ENCODE results near the gene NTRK1. TPM values are rescaled to one million over a fixed set of nuclear protein-coding genes. Genes with fewer than 3 reads are reported as not detected.

The NTRK1 gene
- total RNA-seq, 6 experiments from 2014 or later, result 0.10 TPM; not detected in 5

DNA sequence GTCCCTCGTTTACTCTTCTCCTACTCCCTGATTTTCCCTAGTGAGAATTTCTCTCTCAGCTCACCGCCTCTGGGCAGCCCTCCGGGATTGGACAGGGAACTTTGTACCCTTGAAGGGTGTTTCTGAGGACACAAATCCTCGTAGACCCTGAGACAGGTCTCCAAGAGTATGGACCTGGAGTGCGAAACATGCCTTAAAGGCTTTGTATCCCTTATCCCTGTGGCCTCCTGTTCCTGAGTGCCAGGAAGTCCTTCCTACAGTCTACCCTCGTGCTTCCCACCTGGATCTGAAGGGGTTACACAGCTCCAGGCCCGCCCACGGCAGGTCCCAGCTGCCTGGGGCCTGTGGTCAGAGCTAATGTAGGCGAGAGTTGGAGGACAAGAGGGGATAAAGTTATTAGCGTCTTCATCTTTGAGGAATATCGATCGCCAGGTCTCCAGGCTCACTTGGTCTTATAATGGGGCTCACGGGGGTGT is 25.3 kb downstream of the NTRK1 start:
- Mint-ChIP-seq H3K9me3 (no peaks in the 10 kb centered on the region), H3K4me1 (ENCODE audit: low read depth) (no peaks in the 10 kb centered on the region), H3K27me3 (ENCODE audit: insufficient read depth) (peaks cover 36% of the 10 kb centered on the region), H3K36me3 (ENCODE audit: low read depth) (no peaks in the 10 kb centered on the region), H3K27ac (no peak overlapping the region), H3K4me3 (no peak overlapping the region)
- DNase-seq, result no peak
- TF ChIP-seq, protein P1, sequence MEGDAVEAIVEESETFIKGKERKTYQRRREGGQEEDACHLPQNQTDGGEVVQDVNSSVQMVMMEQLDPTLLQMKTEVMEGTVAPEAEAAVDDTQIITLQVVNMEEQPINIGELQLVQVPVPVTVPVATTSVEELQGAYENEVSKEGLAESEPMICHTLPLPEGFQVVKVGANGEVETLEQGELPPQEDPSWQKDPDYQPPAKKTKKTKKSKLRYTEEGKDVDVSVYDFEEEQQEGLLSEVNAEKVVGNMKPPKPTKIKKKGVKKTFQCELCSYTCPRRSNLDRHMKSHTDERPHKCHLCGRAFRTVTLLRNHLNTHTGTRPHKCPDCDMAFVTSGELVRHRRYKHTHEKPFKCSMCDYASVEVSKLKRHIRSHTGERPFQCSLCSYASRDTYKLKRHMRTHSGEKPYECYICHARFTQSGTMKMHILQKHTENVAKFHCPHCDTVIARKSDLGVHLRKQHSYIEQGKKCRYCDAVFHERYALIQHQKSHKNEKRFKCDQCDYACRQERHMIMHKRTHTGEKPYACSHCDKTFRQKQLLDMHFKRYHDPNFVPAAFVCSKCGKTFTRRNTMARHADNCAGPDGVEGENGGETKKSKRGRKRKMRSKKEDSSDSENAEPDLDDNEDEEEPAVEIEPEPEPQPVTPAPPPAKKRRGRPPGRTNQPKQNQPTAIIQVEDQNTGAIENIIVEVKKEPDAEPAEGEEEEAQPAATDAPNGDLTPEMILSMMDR (IDR thresholded peaks at IDR 0.05), result no peak

DNA sequence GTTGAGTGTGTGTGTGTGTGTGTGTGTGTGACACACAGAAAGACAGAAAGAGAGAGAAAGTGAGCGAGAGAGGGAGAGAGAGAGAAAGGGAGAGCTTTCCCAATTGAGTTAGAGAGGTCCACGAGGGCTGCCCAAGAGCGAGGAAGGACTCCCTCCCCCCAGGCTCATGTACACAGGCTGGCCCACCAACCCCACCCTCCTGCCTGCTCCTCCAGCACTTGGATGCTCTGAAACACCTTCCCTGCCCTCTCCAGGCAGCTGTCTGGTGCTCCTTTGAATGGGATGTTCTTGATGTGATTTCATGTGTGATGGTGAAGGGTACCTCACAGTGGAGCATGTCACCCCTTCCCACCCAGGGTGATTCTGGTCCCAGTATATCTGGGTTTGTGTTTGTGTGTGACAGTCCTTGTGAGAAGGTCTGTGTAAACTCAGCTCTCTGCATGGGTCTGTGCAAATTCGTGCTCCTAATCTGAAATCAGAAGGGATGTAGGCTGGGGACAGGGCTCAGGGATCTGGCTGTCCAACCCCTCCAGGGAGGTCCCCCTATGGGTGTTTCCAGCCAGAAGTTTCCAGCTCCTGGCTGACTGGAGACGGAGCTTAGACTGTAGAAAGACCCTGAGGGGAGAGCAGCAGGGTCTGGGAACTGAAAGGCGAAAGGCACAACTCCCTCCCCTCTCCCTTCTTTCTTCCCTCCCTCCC is 26.1 kb downstream of the NTRK1 start:
- H3K9me3 Mint-ChIP-seq, result no peaks in the 10 kb centered on the region
- peaks cover 29% of the 10 kb centered on the region for H3K27me3 Mint-ChIP-seq (ENCODE audit: insufficient read depth)
- no peaks in the 10 kb centered on the region for H3K36me3 Mint-ChIP-seq (ENCODE audit: low read depth)
- no peaks in the 10 kb centered on the region for H3K4me1 Mint-ChIP-seq (ENCODE audit: low read depth)
- TF ChIP-seq, protein P1 (IDR thresholded peaks at IDR 0.05), result no peak
- DNase-seq, result no peak
- no peak overlapping the region for H3K4me3 Mint-ChIP-seq
- no peak overlapping the region for H3K27ac Mint-ChIP-seq

DNA sequence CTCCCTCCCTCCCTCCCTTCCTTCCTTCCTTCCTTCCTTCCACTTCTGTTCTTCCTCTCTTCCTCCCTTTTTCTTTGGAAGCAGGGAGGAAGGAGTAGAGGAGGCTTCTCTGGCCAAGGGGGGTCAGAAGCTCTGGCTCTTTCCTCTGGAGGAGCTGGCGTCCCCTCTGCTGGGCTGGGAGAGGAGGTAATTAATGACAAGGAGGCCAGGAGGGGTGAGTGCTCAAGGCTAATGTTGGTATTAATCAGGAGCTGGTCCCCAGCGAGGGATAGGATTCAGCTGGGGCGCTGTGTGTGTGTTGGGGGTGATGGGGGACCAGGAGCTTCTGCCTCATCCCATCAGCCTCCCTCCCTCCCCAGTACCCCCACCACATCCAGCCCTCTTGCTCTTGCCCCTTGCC is 26.7 kb downstream of the NTRK1 start:
- Mint-ChIP-seq H3K9me3 (no peaks in the 10 kb centered on the region), H3K27me3 (ENCODE audit: insufficient read depth) (peaks cover 25% of the 10 kb centered on the region), H3K4me1 (ENCODE audit: low read depth) (no peaks in the 10 kb centered on the region), H3K4me3 (no peak overlapping the region), H3K27ac (no peak overlapping the region), H3K36me3 (ENCODE audit: low read depth) (no peaks in the 10 kb centered on the region)
- TF ChIP-seq, protein P1 (IDR thresholded peaks at IDR 0.05), result no peak
- no peak for DNase-seq

DNA sequence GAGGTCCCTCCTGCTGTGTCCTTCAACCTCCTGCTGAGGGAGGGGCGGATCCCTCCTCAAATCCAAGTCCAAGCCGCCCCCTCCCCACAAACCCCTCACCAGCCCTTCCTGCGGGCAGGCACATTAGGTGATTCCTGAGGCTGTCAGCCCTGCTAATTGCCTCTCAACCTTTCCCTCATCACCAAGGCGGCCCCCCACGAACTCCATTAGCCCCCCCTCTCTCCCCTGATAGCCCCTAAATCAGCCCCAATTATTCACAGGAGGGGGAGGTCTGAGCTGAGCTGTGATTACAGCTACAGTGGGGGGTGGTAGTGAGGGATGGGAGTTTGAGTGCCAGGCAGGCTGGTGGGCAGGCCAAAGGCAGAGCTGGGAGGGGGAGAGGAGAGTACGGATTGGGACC is 27.1 kb downstream of the NTRK1 start:
- TF ChIP-seq, protein P1 (IDR thresholded peaks at IDR 0.05), result no peak
- no peaks in the 10 kb centered on the region for H3K36me3 Mint-ChIP-seq (ENCODE audit: low read depth)
- H3K27me3 Mint-ChIP-seq (ENCODE audit: insufficient read depth), result peaks cover 22% of the 10 kb centered on the region
- DNase-seq, result no peak
- no peaks in the 10 kb centered on the region for H3K9me3 Mint-ChIP-seq
- H3K4me1 Mint-ChIP-seq (ENCODE audit: low read depth), result no peaks in the 10 kb centered on the region
- H3K4me3 Mint-ChIP-seq, result no peak overlapping the region
- H3K27ac Mint-ChIP-seq, result no peak overlapping the region

DNA sequence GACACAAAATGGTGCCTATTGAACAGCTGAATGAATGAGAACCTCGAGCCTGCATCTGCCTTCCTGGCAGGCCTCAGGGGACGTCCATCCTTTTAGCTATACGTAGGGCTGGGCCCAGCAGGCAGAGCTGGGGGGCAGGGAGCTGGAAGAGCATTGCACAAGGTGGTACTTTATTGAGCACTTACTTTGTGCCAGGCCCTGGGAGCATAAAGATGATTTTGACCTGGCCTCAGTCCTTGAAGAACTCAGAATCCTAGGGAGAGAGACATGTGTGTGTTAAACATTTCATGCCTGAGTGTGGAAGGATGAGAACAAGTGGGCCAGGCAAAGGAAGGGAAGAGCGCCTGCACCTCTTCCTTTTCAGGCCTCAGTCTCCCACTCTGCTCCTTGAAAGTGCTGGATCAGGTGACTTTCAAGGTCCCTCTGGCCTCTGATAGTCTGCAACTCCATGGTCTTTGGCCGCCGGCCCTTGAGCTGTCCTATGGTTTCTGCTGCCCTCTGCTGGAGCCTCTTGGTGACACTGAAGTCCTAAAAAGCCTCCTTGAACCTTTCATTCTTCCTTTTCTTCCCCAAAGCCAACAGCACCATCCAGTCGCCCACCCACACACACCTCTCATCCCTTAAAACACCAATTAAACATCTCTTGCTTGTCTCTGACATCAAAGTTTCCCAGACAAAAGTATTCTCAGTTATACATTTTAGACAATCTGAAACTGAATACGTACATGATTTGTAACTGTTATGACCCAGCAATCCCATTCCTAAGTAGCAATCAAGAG is 29.3 kb downstream of the NTRK1 start:
- Mint-ChIP-seq H3K36me3 (ENCODE audit: low read depth) (no peaks in the 10 kb centered on the region), H3K27me3 (ENCODE audit: insufficient read depth) (peaks cover 11% of the 10 kb centered on the region; the same call in 1 of the 2 replicates)
- peak; percentile 54 for DNase-seq

More for the DNA sequence above, 29.3 kb downstream of the NTRK1 start:
- Mint-ChIP-seq H3K27ac (no peak overlapping the region), H3K4me1 (ENCODE audit: low read depth) (peaks cover 11% of the 10 kb centered on the region), H3K9me3 (no peaks in the 10 kb centered on the region), H3K4me3 (no peak overlapping the region)
- TF ChIP-seq, protein P1 (IDR thresholded peaks at IDR 0.05), result peak; percentile 90

Data from HFFc6 (cell line).